T-helper 2 cell (primary cell): ENCODE results near the gene CCDC102B.

Source experiments
- DNase-seq, 5 experiments: peaks; one replicate each; pipeline versions ENCODE4 v3.0.0 to v3.0.0-alpha.2; 2012 to 2022

The CCDC102B gene

DNA sequence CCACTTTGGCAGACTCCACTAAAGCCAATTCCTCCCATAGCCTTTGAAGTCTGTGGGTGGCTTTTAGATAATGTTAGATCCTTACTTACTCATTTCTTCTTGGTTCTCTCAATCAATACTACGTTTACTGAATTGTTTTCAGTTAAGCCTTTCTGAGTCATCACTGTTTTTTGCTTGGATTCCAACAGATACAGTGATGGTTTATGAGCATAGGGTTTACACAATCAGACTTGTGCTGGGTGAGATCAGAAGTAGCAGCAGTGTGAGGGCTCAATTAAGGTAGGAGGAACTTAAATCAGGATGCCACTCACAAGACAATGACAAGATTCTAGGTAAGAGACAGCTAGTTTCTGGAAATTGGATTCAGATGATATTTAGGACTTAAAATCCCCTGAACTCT lies 305.1 kb downstream of the CCDC102B start:
- no peak for DNase-seq
